SK-N-SH (cell line): ENCODE measurements around the gene ANKAR. TPM values are rescaled to one million over a fixed set of nuclear protein-coding genes. Genes with fewer than 3 reads are reported as not detected.

Source experiments
- CTCF ChIA-PET: fragments of 300-600, 350-600 bp; formaldehyde crosslinking; extraction: SDS; loops from one replicate; lab custom pipeline; 2021; lab: Yijun Ruan, JAX
- POLR2A ChIA-PET: fragments of 350-600 bp; sonication (Branson Sonifier 250); formaldehyde crosslinking; extraction: SDS; loops from one replicate; lab custom pipeline; 2020; ENCODE audit warnings: antibody characterized with exemption, inconsistent platforms; lab: Yijun Ruan, JAX
- DNase-seq: peaks from one replicate; pipeline ENCODE4 v3.0.0; 2012
- H2AFZ ChIP-seq: fragments of 200-600 bp; sonication (generic); 2 replicates; pipeline ENCODE4 v1.8.1; 2016; ENCODE audit warnings: antibody characterized with exemption, mild to moderate bottlenecking, low read depth
- H3F3A ChIP-seq: fragments of 200-600 bp; sonication (generic); replicated peaks from 2 replicates; pipeline ENCODE3; 2016; ENCODE audit warnings: antibody characterized with exemption, mild to moderate bottlenecking; ENCODE audit not compliant: insufficient read depth
- H3K27ac ChIP-seq, 2 experiments: fragments of 200-500 bp in 1 of 2; fragments of 200-600 bp in 1 of 2; sonication (Bioruptor generic) in 1 of 2; sonication (generic), shearing (Covaris generic) in 1 of 2; 2 replicates each; pipeline versions ENCODE4 v1.5.1 to v1.6.1; 2014 to 2016; ENCODE audit warnings: low read depth in 2 of 2, inconsistent platforms in 1 of 2, low read length in 1 of 2, mild to moderate bottlenecking in 1 of 2, mixed read lengths in 1 of 2
- H3K27me3 ChIP-seq: fragments of 200-600 bp; sonication (generic), shearing (Covaris generic); 2 replicates; pipeline ENCODE4 v1.6.1; 2016; ENCODE audit warnings: mixed run types; ENCODE audit not compliant: insufficient read depth
- H3K36me3 ChIP-seq, 2 experiments: fragments of 200-500 bp in 1 of 2; fragments of 200-600 bp in 1 of 2; sonication (Bioruptor generic) in 1 of 2; sonication (generic) in 1 of 2; replicated peaks in 1 of 2; 2 replicates each; pipeline versions ENCODE3 to v1.5.1; 2014 to 2016; ENCODE audit warnings: low read length in 1 of 2, mild to moderate bottlenecking in 1 of 2; ENCODE audit not compliant: insufficient read depth in 2 of 2, control insufficient read depth in 1 of 2
- H3K4me1 ChIP-seq, 2 experiments: fragments of 200-500 bp in 1 of 2; fragments of 200-600 bp in 1 of 2; sonication (Bioruptor generic) in 1 of 2; sonication (generic), shearing (Covaris generic) in 1 of 2; 2 replicates each; pipeline versions ENCODE4 v1.5.1 to v1.6.1; 2014 to 2016; ENCODE audit warnings: low read depth in 1 of 2, low read length in 1 of 2, mixed run types in 1 of 2; ENCODE audit not compliant: insufficient read depth in 2 of 2, control insufficient read depth in 1 of 2
- H3K4me2 ChIP-seq: fragments of 200-600 bp; sonication (generic), shearing (Covaris generic); 2 replicates; pipeline ENCODE4 v1.6.1; 2017; ENCODE audit warnings: mixed run types
- H3K4me3 ChIP-seq, 2 experiments: fragments of 200-500 bp in 1 of 2; fragments of 200-600 bp in 1 of 2; sonication (Bioruptor generic) in 1 of 2; sonication (generic), shearing (Covaris generic) in 1 of 2; 2 replicates each; pipeline versions ENCODE4 v1.5.1 to v1.8.1; 2014 to 2016; ENCODE audit warnings: low read depth in 2 of 2, inconsistent platforms in 1 of 2, low read length in 1 of 2, mild to moderate bottlenecking in 1 of 2, mixed read lengths in 1 of 2, moderate library complexity in 1 of 2
- H3K79me2 ChIP-seq: fragments of 200-600 bp; sonication (generic); 2 replicates; pipeline ENCODE4 v1.8.1; 2017; ENCODE audit warnings: mild to moderate bottlenecking; ENCODE audit not compliant: insufficient read depth
- H3K9ac ChIP-seq: fragments of 200-600 bp; sonication (generic); 2 replicates; pipeline ENCODE4 v1.6.1; 2017; ENCODE audit warnings: mixed run types
- H3K9me2 ChIP-seq: fragments of 200-600 bp; sonication (generic); 2 replicates; pipeline ENCODE4 v1.6.1; 2017; ENCODE audit warnings: mixed run types
- H3K9me3 ChIP-seq: fragments of 200-600 bp; sonication (generic); 2 replicates; pipeline ENCODE4 v1.6.1; 2017; ENCODE audit warnings: mixed run types, mild to moderate bottlenecking, moderate library complexity
- H4K20me1 ChIP-seq: fragments of 200-600 bp; sonication (generic); 2 replicates; pipeline ENCODE4 v1.6.1; 2017; ENCODE audit warnings: mild to moderate bottlenecking, mixed run types; ENCODE audit not compliant: insufficient read depth
- ELF1 ChIP-seq: IDR thresholded peaks from 2 replicates; pipeline ENCODE4 v1.4.0; 2012
- GABPA ChIP-seq: IDR thresholded peaks from 2 replicates; pipeline ENCODE4 v1.4.0; 2012; ENCODE audit warnings: low read depth, mild to moderate bottlenecking
- JUND ChIP-seq: IDR thresholded peaks from 2 replicates; pipeline ENCODE4 v1.4.0; 2012
- MEF2A ChIP-seq: IDR thresholded peaks from 2 replicates; pipeline ENCODE4 v1.4.0; 2012; ENCODE audit warnings: low read depth, borderline replicate concordance
- MXI1 ChIP-seq: IDR thresholded peaks from 2 replicates; pipeline ENCODE4 v1.6.1; 2012; ENCODE audit warnings: mild to moderate bottlenecking, low read depth, low read length, improper control_type of control experiment
- RAD21 ChIP-seq: IDR thresholded peaks from 2 replicates; pipeline ENCODE4 v1.6.1; 2012; ENCODE audit warnings: mild to moderate bottlenecking, low read length
- TCF12 ChIP-seq: IDR thresholded peaks from 2 replicates; pipeline ENCODE4 v1.4.0; 2012
- WGBS: methylation state at CpG from one replicate; pipeline ENCODE4 v1.1.6; 2017; ENCODE audit warnings: low lambda C conversion rate; 5-methylcytosine and 5-hydroxymethylcytosine counted together
- polyA plus RNA-seq, 3 experiments: library from polyadenylated mRNA; depleted of rRNA; stranded (reverse); fragments of >200 nt; gene quantifications; 2 replicates each; pipeline ENCODE4 v1.2.3, GENCODE V29; 2012
- TF ChIP-seq, protein P1 (sequence below): IDR thresholded peaks from 2 replicates; pipeline ENCODE4 v1.4.0; 2012; ENCODE audit warnings: low read depth
- TF ChIP-seq, protein P2 (sequence below): IDR thresholded peaks from 2 replicates; pipeline ENCODE4; 2012
- TF ChIP-seq, protein P3 (sequence below): fragments of 200-600 bp; sonication (generic); IDR thresholded peaks from 2 replicates; pipeline ENCODE4 v1.6.1; 2017; ENCODE audit warnings: antibody characterized with exemption, mild to moderate bottlenecking, moderate library complexity

The ANKAR gene
- polyA plus RNA-seq, 1 of the 3 experiments (the other 2 are of a cell fraction) = 1.6 TPM

DNA sequence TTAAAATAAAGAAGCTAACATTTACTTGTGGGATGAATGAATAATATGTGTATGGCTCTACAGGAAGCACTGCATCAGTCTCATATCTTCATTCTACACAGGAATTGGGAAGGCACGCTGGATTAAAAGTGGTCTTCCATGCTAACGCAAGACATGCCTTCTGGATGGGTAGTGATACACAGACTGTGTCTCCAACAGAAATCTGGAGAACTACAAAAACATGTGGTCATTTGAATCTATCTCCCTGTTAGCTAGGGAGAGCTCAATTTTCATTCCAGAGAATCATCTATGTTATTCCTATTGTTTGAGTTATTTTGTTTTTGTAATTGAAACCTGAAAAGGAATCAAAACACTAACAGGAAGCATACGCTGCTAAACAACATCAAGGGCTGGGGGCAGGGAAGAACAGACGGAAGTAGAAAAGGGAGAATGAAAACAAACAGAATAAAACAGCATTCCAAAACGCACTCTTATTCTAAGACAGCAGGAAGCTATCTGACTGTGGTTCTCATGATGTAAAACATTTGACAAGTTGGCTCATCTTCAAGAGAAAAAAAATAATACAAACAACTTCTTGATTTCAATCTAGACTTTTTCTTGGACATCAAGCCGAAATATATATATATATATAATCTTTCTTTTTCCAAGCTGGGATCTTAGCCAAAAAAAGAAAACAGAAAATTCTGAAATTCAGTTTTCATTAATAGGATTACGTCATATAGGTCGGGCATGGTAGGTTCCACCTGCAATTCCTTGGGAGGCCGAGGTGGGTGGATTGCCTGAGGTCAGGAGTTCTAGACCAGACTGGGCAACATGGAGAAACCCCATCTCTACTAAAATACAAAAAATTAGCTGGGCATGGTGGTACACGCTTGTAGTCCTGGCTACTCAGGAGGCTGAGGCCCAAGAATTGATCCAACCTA is 44.7 kb upstream of the ANKAR start:
- POLR2A ChIA-PET = no interaction called here
- 63% methylated on average over 10 of the region's 10 CpGs for WGBS
- H4K20me1 ChIP-seq = no peaks in the 10 kb centered on the region
- peaks cover 3% of the 10 kb centered on the region for H3F3A ChIP-seq
- H3K9me2 ChIP-seq = no peaks in the 10 kb centered on the region
- no peaks in the 10 kb centered on the region for H3K27me3 ChIP-seq
- DNase-seq = no peak
- CTCF ChIA-PET = interaction anchor here (1.4 to 3.2 kb wide), 3 partner anchors 10 to 32 kb away, joined by 4 to 12 read pairs (median 6); partner anchors contain the start of gene ASNSD1
- no peak overlapping the region for H3K4me2 ChIP-seq
- no peak overlapping the region for H3K9ac ChIP-seq
- no peak for TF ChIP-seq MXI1
- no peak for TF ChIP-seq ELF1
- TF ChIP-seq, protein P1, sequence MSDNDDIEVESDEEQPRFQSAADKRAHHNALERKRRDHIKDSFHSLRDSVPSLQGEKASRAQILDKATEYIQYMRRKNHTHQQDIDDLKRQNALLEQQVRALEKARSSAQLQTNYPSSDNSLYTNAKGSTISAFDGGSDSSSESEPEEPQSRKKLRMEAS = no peak
- peak; percentile 22; the same call in 1 of the 2 replicates for TF ChIP-seq TCF12
- TF ChIP-seq JUND = no peak
- H3K27ac ChIP-seq = peak overlapping the region; percentile 12 to 54; a peak in 2 of 4 replicates
- H3K9me3 ChIP-seq = no peaks in the 10 kb centered on the region
- H3K4me3 ChIP-seq = no peak overlapping the region
- H3K79me2 ChIP-seq = no peaks in the 10 kb centered on the region
- peak overlapping the region; percentile 80 for H2AFZ ChIP-seq
- 0 out of 4 replicates have a peak, but pooled peaks cover 0 to 4% of the 10 kb centered on the region in 2 experiments for H3K4me1 ChIP-seq
- no peaks in the 10 kb centered on the region for H3K36me3 ChIP-seq

DNA sequence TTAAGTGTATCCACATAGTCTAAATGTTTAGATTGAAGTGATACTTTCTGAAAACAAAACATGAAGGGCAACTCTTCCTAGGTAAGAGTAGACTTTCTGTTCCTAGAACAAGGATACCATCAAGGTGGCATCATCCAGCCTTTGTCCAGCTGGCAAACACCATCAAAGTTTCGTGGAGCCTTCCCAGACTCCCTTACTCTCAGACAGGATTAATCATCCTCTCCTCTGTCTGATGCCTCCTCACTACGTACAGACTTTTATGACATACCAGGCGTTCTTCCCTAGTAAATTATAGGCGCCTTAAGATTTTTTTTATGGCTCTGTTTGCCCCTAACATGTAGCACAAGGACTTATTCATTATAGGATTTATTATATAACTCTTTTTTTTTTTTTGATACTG is 42.6 kb upstream of the ANKAR start:
- TF ChIP-seq TCF12 = 0 out of 2 replicates have a peak, but pooled peaks have one; percentile 22
- TF ChIP-seq, protein P2, sequence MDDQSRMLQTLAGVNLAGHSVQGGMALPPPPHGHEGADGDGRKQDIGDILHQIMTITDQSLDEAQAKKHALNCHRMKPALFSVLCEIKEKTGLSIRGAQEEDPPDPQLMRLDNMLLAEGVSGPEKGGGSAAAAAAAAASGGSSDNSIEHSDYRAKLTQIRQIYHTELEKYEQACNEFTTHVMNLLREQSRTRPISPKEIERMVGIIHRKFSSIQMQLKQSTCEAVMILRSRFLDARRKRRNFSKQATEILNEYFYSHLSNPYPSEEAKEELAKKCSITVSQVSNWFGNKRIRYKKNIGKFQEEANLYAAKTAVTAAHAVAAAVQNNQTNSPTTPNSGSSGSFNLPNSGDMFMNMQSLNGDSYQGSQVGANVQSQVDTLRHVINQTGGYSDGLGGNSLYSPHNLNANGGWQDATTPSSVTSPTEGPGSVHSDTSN = peak; percentile 43; the same call in 1 of the 2 replicates
- TF ChIP-seq GABPA = no peak
- 61% methylated on average over 4 of the region's 4 CpGs for WGBS
- Histone ChIP-seq H3K4me2 (no peak overlapping the region), H3K4me1 (0 out of 4 replicates have a peak, but pooled peaks cover 0 to 4% of the 10 kb centered on the region in 2 experiments), H3K4me3 (no peak overlapping the region), H3F3A (peaks cover 3% of the 10 kb centered on the region), H3K27ac (no peak overlapping the region), H3K9me3 (no peaks in the 10 kb centered on the region), H4K20me1 (no peaks in the 10 kb centered on the region), H3K9me2 (no peaks in the 10 kb centered on the region), H3K27me3 (no peaks in the 10 kb centered on the region), H2AFZ (no peak overlapping the region), H3K79me2 (no peaks in the 10 kb centered on the region), H3K9ac (no peak overlapping the region), H3K36me3 (no peaks in the 10 kb centered on the region)
- DNase-seq = no peak
- ChIA-PET POLR2A (no interaction called here), CTCF (interaction anchor here (0.6 to 1.2 kb wide), 2 partner anchors 65 to 67 kb away, joined by 3 read pairs; no protein-coding TSS in a partner anchor)

DNA sequence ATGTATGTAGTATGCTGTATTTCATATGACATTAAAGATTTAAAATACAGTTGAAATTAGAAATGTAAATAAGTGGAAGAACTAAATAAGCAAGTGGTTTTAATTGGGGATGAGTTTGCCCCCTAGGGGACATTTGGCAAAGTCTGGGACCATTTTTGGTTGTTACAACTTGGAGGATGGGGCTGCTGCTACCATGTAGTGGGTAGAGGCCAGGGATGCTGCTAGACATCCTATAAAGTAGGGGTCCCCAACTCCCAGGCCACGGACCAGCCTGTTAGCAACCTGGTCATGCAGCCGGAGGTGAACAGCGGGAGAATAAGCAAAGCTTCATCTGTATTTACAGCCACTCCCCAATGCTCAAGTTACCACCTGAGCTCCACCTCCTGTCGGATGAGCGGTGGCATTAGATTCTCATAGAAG is 41.1 kb upstream of the ANKAR start:
- Histone ChIP-seq H3K27me3 (no peaks in the 10 kb centered on the region), H3K4me1 (0 out of 4 replicates have a peak, but pooled peaks cover 0 to 4% of the 10 kb centered on the region in 2 experiments), H3K79me2 (no peaks in the 10 kb centered on the region), H3K9ac (no peak overlapping the region), H4K20me1 (no peaks in the 10 kb centered on the region), H3K27ac (no peak overlapping the region)
- POLR2A ChIA-PET = no interaction called here
- DNase-seq = no peak
- TF ChIP-seq MEF2A (no peak), RAD21 (peak; percentile 24; the same call in 1 of the 2 replicates)
- TF ChIP-seq, protein P3, sequence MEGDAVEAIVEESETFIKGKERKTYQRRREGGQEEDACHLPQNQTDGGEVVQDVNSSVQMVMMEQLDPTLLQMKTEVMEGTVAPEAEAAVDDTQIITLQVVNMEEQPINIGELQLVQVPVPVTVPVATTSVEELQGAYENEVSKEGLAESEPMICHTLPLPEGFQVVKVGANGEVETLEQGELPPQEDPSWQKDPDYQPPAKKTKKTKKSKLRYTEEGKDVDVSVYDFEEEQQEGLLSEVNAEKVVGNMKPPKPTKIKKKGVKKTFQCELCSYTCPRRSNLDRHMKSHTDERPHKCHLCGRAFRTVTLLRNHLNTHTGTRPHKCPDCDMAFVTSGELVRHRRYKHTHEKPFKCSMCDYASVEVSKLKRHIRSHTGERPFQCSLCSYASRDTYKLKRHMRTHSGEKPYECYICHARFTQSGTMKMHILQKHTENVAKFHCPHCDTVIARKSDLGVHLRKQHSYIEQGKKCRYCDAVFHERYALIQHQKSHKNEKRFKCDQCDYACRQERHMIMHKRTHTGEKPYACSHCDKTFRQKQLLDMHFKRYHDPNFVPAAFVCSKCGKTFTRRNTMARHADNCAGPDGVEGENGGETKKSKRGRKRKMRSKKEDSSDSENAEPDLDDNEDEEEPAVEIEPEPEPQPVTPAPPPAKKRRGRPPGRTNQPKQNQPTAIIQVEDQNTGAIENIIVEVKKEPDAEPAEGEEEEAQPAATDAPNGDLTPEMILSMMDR = peak; percentile 46
- TF ChIP-seq, all 33 proteins: peak for 2
- Histone ChIP-seq H3F3A (peaks cover 3% of the 10 kb centered on the region), H3K9me2 (no peaks in the 10 kb centered on the region), H3K4me2 (no peak overlapping the region), H3K36me3 (no peaks in the 10 kb centered on the region), H3K9me3 (no peaks in the 10 kb centered on the region), H3K4me3 (no peak overlapping the region), H2AFZ (no peak overlapping the region)
- CTCF ChIA-PET = interaction anchor here (1.4 kb wide), 1 partner anchor 10 kb away, joined by 4 read pairs; no protein-coding TSS in a partner anchor
- 86% methylated on average over 4 of the region's 5 CpGs for WGBS
